IMR-90 (cell line): ENCODE data around the gene CIDEC. TPM values are rescaled to one million over a fixed set of nuclear protein-coding genes. Genes with fewer than 3 reads are reported as not detected.
"Not testable (repeated sequence)": the region's sequence is repeated elsewhere in the genome, so short reads cannot be mapped to it uniquely, and the experiment has no call there.

Experiments
- ATAC-seq: fragments of 200-7000 bp; cut with Tn5 transposase; 2 replicates; pipeline ENCODE4 v1.9.1; 2020; ENCODE audit warnings: low read depth, mild to moderate bottlenecking, moderate library complexity
- BruUV-seq: library from RNA; stranded (reverse); fragments of 400-500 nt; replicated peaks from 2 replicates; lab custom pipeline; 2021; lab: Mats Ljungman, UMichigan
- CTCF ChIA-PET: fragments of 300-600 bp; formaldehyde crosslinking; extraction: SDS; loops from one replicate; lab custom pipeline; 2021; ENCODE audit warnings: antibody characterized with exemption; lab: Yijun Ruan, JAX
- POLR2A ChIA-PET: fragments of 300-600 bp; sonication (Branson Sonifier 250); formaldehyde crosslinking; loops from one replicate; lab custom pipeline; 2022; ENCODE audit warnings: antibody characterized with exemption; ENCODE audit not compliant: unreplicated experiment; lab: Charles Lee
- DNase-seq: peaks from one replicate; pipeline ENCODE4 v3.0.0; 2013
- H2AFZ ChIP-seq: replicated peaks from 2 replicates; pipeline ENCODE3; 2013; ENCODE audit warnings: low read length, mild to moderate bottlenecking; ENCODE audit not compliant: poor library complexity
- H2AK5ac ChIP-seq: 2 replicates; pipeline ENCODE4 v1.6.1; 2013; ENCODE audit warnings: low read depth, low read length, inconsistent platforms
- H2AK9ac ChIP-seq: replicated peaks from 2 replicates; pipeline ENCODE3; 2013; ENCODE audit warnings: mild to moderate bottlenecking, low read depth, low read length, moderate library complexity; ENCODE audit not compliant: poor library complexity
- H2BK120ac ChIP-seq: 2 replicates; pipeline ENCODE4 v1.6.1; 2013; ENCODE audit warnings: low read depth, low read length, inconsistent platforms
- H2BK15ac ChIP-seq: 3 replicates; pipeline ENCODE4 v1.6.1; 2013; ENCODE audit warnings: low read depth, low read length, inconsistent platforms
- H2BK20ac ChIP-seq: 2 replicates; pipeline ENCODE4 v1.6.1; 2013; ENCODE audit warnings: low read depth, mild to moderate bottlenecking, inconsistent platforms, low read length, moderate library complexity
- H2BK5ac ChIP-seq: 2 replicates; pipeline ENCODE4 v1.6.1; 2013; ENCODE audit warnings: mild to moderate bottlenecking, low read depth, low read length, inconsistent platforms; ENCODE audit not compliant: poor library complexity, severe bottlenecking
- H3K14ac ChIP-seq: replicated peaks from 2 replicates; pipeline ENCODE4 v1.6.1; 2013; ENCODE audit warnings: low read depth, low read length, inconsistent platforms
- H3K18ac ChIP-seq: 2 replicates; pipeline ENCODE4 v1.6.1; 2013; ENCODE audit warnings: low read depth, low read length, control low read depth
- H3K23ac ChIP-seq: 2 replicates; pipeline ENCODE4 v1.6.1; 2013; ENCODE audit warnings: low read depth, low read length, inconsistent platforms
- H3K27ac ChIP-seq: 2 replicates; pipeline ENCODE4 v1.5.1; 2013; ENCODE audit warnings: mild to moderate bottlenecking, control low read depth, low read length; ENCODE audit not compliant: insufficient read depth
- H3K27me3 ChIP-seq: 2 replicates; pipeline ENCODE4 v1.6.1; 2013; ENCODE audit warnings: low read length; ENCODE audit not compliant: control insufficient read depth, insufficient read depth
- H3K36me3 ChIP-seq: 2 replicates; pipeline ENCODE4 v1.6.1; 2013; ENCODE audit warnings: low read length, mixed read lengths; ENCODE audit not compliant: control insufficient read depth, insufficient read depth
- H3K4ac ChIP-seq: 2 replicates; pipeline ENCODE4 v1.6.1; 2013; ENCODE audit warnings: low read depth, low read length, inconsistent platforms
- H3K4me1 ChIP-seq: 2 replicates; pipeline ENCODE4 v1.6.1; 2013; ENCODE audit warnings: low read length, mixed read lengths; ENCODE audit not compliant: control insufficient read depth, insufficient read depth
- H3K4me2 ChIP-seq: 2 replicates; pipeline ENCODE4 v1.6.1; 2013; ENCODE audit warnings: low read depth, mild to moderate bottlenecking, control low read depth, low read length, moderate library complexity
- H3K4me3 ChIP-seq: 2 replicates; pipeline ENCODE4 v1.5.1; 2013; ENCODE audit warnings: low read depth, mild to moderate bottlenecking, control low read depth, low read length, moderate library complexity; ENCODE audit not compliant: insufficient read depth
- H3K56ac ChIP-seq: 2 replicates; pipeline ENCODE4 v1.6.1; 2013; ENCODE audit warnings: low read length, inconsistent platforms; ENCODE audit not compliant: insufficient read depth; ENCODE audit errors: extremely low read depth
- H3K79me1 ChIP-seq, 2 experiments: 2 replicates each; pipeline ENCODE4 v1.6.1; 2013; ENCODE audit warnings: low read length in 2 of 2, inconsistent platforms in 1 of 2, low read depth in 1 of 2
- H3K9ac ChIP-seq: 2 replicates; pipeline ENCODE4 v1.6.1; 2013; ENCODE audit warnings: low read depth, low read length, control low read depth
- H3K9me1 ChIP-seq: 2 replicates; pipeline ENCODE4 v1.6.1; 2013; ENCODE audit warnings: low read length, inconsistent platforms; ENCODE audit not compliant: insufficient read depth
- H3K9me3 ChIP-seq: 2 replicates; pipeline ENCODE4 v1.6.1; 2013; ENCODE audit warnings: low read length; ENCODE audit not compliant: control insufficient read depth, insufficient read depth
- H4K20me1 ChIP-seq: 2 replicates; pipeline ENCODE4 v1.6.1; 2013; ENCODE audit warnings: low read length, inconsistent platforms; ENCODE audit not compliant: insufficient read depth
- H4K5ac ChIP-seq: 2 replicates; pipeline ENCODE4 v1.6.1; 2013; ENCODE audit warnings: mild to moderate bottlenecking, low read depth, low read length, control low read depth
- H4K8ac ChIP-seq, 2 experiments: 2 replicates each; pipeline ENCODE4 v1.6.1; 2013; ENCODE audit warnings: low read depth in 2 of 2, low read length in 2 of 2, control low read depth in 1 of 2, inconsistent platforms in 1 of 2
- H4K91ac ChIP-seq: 2 replicates; pipeline ENCODE4 v1.6.1; 2013; ENCODE audit warnings: low read depth, low read length, inconsistent platforms; ENCODE audit not compliant: insufficient read depth
- CTCF ChIP-seq: conservative IDR thresholded peaks from 2 replicates; pipeline ENCODE4 v1.5.1; 2012; ENCODE audit warnings: mild to moderate bottlenecking, low read depth, low read length, improper control_type of control experiment
- RAD21 ChIP-seq: IDR thresholded peaks from 2 replicates; pipeline ENCODE4 v1.6.1; 2012; ENCODE audit warnings: low read length, improper control_type of control experiment
- SMC3 ChIP-seq: fragments of 150-350 bp; IDR thresholded peaks from 2 replicates; pipeline ENCODE4 v1.6.1; 2016; ENCODE audit warnings: low read depth, mild to moderate bottlenecking, antibody characterized with exemption, low read length, moderate library complexity
- WGBS, 2 experiments: methylation state at CpG; one replicate each; pipeline versions ENCODE4 v1.1.5 to v1.1.7; 2013; ENCODE audit warnings: missing lambda C conversion rate in 2 of 2; ENCODE audit not compliant: insufficient read length in 1 of 2; ENCODE audit errors: extremely low coverage in 2 of 2; 5-methylcytosine and 5-hydroxymethylcytosine counted together
- dilution Hi-C: fragments of 300-500 bp; cut with HindIII; formaldehyde crosslinking; loops from one replicate; pipeline ENCODE4 v1.14.3; 2018; ENCODE audit warnings: low sequenced_read_pairs; ENCODE audit not compliant: unreplicated experiment
- in situ Hi-C: fragments of 300-500 bp; cut with MboI; formaldehyde crosslinking; loops from 3 replicates; pipeline ENCODE4 v1.14.3; 2019; ENCODE audit warnings: low sequenced_read_pairs, inconsistent platforms, mixed read lengths
- intact Hi-C: fragments of 100-400 bp; cut with micrococcal nuclease; formaldehyde crosslinking; loops from 2 replicates; pipeline ENCODE4 v1.10.0; 2022
- polyA plus RNA-seq, 3 experiments: library from polyadenylated mRNA; depleted of rRNA; stranded (reverse); fragments of >200 nt; gene quantifications; 2 replicates each; pipeline ENCODE4 v1.2.3, GENCODE V29; 2012; ENCODE audit warnings: low replicate concordance in 1 of 3
- total RNA-seq: library from RNA; depleted of rRNA; stranded (reverse); fragments of >200 nt; gene quantifications from 2 replicates; pipeline ENCODE4 v1.2.3, GENCODE V29; 2012

Gene CIDEC
- total and polyA plus RNA-seq, 2 of the 4 experiments (the other 2 are of a cell fraction): 0.09 TPM; not detected in 1

- CTCF ChIA-PET, H2BK15ac ChIP-seq, H2AFZ ChIP-seq, H4K8ac ChIP-seq, H3K4me3 ChIP-seq, H3K23ac ChIP-seq, H3K18ac ChIP-seq, H3K4me1 ChIP-seq, H3K4ac ChIP-seq, H3K9ac ChIP-seq, H3K36me3 ChIP-seq, H4K5ac ChIP-seq, H3K79me1 ChIP-seq, BruUV-seq, POLR2A ChIA-PET, in situ Hi-C loops, H2BK20ac ChIP-seq, H2AK5ac ChIP-seq, dilution Hi-C loops, H2AK9ac ChIP-seq, ATAC-seq, H3K27ac ChIP-seq, H3K56ac ChIP-seq, H3K27me3 ChIP-seq, H3K14ac ChIP-seq, H4K91ac ChIP-seq, H3K9me1 ChIP-seq, H2BK120ac ChIP-seq, H4K20me1 ChIP-seq, H3K4me2 ChIP-seq, H2BK5ac ChIP-seq, H3K9me3 ChIP-seq: not testable (repeated sequence)
- TF ChIP-seq SMC3 (peak; percentile 54), RAD21 (peak; percentile 50), CTCF (peak; percentile 53)
- WGBS, 2 experiments: no CpG with 5 or more reads among the region's 4 CpGs
- intact Hi-C loops: loop anchor here (2.0 to 10.0 kb wide), 4 partner anchors 42 to 436 kb away; partner anchors contain the start of genes CRELD1 and JAGN1
- peak; percentile 43 for DNase-seq
Measured at GRCh38 chr3:9848860-9849259, 31.2 kb downstream of the CIDEC start.

GRCh38 chr3:9847870-9848269, 32.2 kb downstream of the CIDEC start:
- H3K79me1 ChIP-seq: peaks cover 0 to 12% of the 10 kb centered on the region in 2 experiments; a peak in 3 of 4 replicates
- H4K5ac ChIP-seq, DNase-seq, H2AK9ac ChIP-seq, H2BK5ac ChIP-seq, H3K9me1 ChIP-seq, H3K4me2 ChIP-seq, H3K27ac ChIP-seq, H3K4me1 ChIP-seq, H3K14ac ChIP-seq, in situ Hi-C loops, H3K4ac ChIP-seq, H4K20me1 ChIP-seq, H3K9ac ChIP-seq, H3K36me3 ChIP-seq, H3K18ac ChIP-seq, H4K8ac ChIP-seq, H3K23ac ChIP-seq, CTCF ChIA-PET, H3K4me3 ChIP-seq, dilution Hi-C loops, H3K9me3 ChIP-seq, H3K27me3 ChIP-seq, POLR2A ChIA-PET, H2AK5ac ChIP-seq, BruUV-seq, H4K91ac ChIP-seq, H2BK20ac ChIP-seq, H3K56ac ChIP-seq, ATAC-seq, H2BK15ac ChIP-seq, H2AFZ ChIP-seq, H2BK120ac ChIP-seq: not testable (repeated sequence)
- intact Hi-C loops: loop anchor here (2.0 to 10.0 kb wide), 4 partner anchors 43 to 437 kb away; partner anchors contain the start of genes CRELD1 and JAGN1
- WGBS, 2 experiments: no CpG with 5 or more reads among the region's 9 CpGs
